SK-N-SH (cell line): Measurements from ENCODE around the gene CFAP58.

Source experiments
- CHD2 ChIP-seq: fragments of 150-350 bp; IDR thresholded peaks from 2 replicates; pipeline ENCODE4 v1.6.1; 2018; ENCODE audit warnings: low read length; ENCODE audit not compliant: partially characterized antibody
- CTCF ChIP-seq: fragments of 200-600 bp; sonication (generic); IDR thresholded peaks from 2 replicates; pipeline ENCODE4 v1.6.1; 2017; ENCODE audit warnings: antibody characterized with exemption, mild to moderate bottlenecking, moderate library complexity
- EP300 ChIP-seq, 2 experiments: IDR thresholded peaks; 2 replicates each; pipeline versions ENCODE4 v1.4.0 to v1.6.1; 2012; ENCODE audit warnings: borderline replicate concordance in 1 of 2, low read depth in 1 of 2, low read length in 1 of 2
- EZH2phosphoT487 ChIP-seq: fragments of 200-600 bp; sonication (generic); IDR thresholded peaks from 2 replicates; pipeline ENCODE4 v1.6.1; 2017; ENCODE audit warnings: low read depth, mixed run types, mild to moderate bottlenecking, antibody characterized with exemption, moderate library complexity, borderline replicate concordance
- GABPA ChIP-seq: IDR thresholded peaks from 2 replicates; pipeline ENCODE4 v1.4.0; 2012; ENCODE audit warnings: low read depth, mild to moderate bottlenecking
- JUND ChIP-seq: IDR thresholded peaks from 2 replicates; pipeline ENCODE4 v1.4.0; 2012
- POLR2AphosphoS5 ChIP-seq: IDR thresholded peaks from 2 replicates; pipeline ENCODE4 v1.6.1; 2012; ENCODE audit warnings: low read depth, low read length
- REST ChIP-seq: IDR thresholded peaks from 2 replicates; pipeline ENCODE4 v1.6.1; 2012; ENCODE audit warnings: mild to moderate bottlenecking, low read depth, low read length, moderate library complexity
- RFX5 ChIP-seq: IDR thresholded peaks from 2 replicates; pipeline ENCODE4 v1.6.1; 2012; ENCODE audit warnings: mild to moderate bottlenecking, improper control_type of control experiment, low read length
- SIN3A ChIP-seq: IDR thresholded peaks from 2 replicates; pipeline ENCODE4 v1.6.1; 2012; ENCODE audit warnings: low read depth, mild to moderate bottlenecking, low read length, moderate library complexity, borderline replicate concordance
- TAF1 ChIP-seq: IDR thresholded peaks from 2 replicates; pipeline ENCODE4 v1.6.1; 2012; ENCODE audit warnings: low read depth, mild to moderate bottlenecking, low read length, moderate library complexity, borderline replicate concordance
- TF ChIP-seq, protein P1 (sequence below): IDR thresholded peaks from 2 replicates; pipeline ENCODE4 v1.4.0; 2012; ENCODE audit warnings: low read depth

GRCh38 chr10:104307576-104308438, 45.8 kb upstream of the CFAP58 start:
- no peak for TF ChIP-seq CTCF
- TF ChIP-seq JUND: no peak
- TF ChIP-seq REST: no peak
- TF ChIP-seq SIN3A: no peak
- no peak for TF ChIP-seq EP300 (IDR thresholded peaks at IDR 0.05; ENCODE audit: borderline replicate concordance in 1 of 2, low read depth in 1 of 2, low read length in 1 of 2)
- TF ChIP-seq RFX5: no peak
- TF ChIP-seq, protein P1, sequence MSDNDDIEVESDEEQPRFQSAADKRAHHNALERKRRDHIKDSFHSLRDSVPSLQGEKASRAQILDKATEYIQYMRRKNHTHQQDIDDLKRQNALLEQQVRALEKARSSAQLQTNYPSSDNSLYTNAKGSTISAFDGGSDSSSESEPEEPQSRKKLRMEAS: no peak
- TF ChIP-seq POLR2AphosphoS5: no peak
- TF ChIP-seq EZH2phosphoT487: no peak
- no peak for TF ChIP-seq CHD2
- TF ChIP-seq TAF1: no peak
- TF ChIP-seq GABPA: no peak
